Subcutaneous adipose tissue (tissue), 4 donors: Measurements from ENCODE around the gene UGT1A5. TPM values are rescaled to one million over a fixed set of nuclear protein-coding genes. Genes with fewer than 3 reads are reported as not detected.

Experiments
- total RNA-seq, 4 donors: library from RNA; depleted of rRNA; stranded (reverse); fragments of >200 nt; gene quantifications; one replicate each; pipeline ENCODE4 v1.1.0, GENCODE V29; 2016
- TF ChIP-seq, protein P1 (sequence below): fragments of 450-650 bp; IDR thresholded peaks from one replicate; pipeline ENCODE4 v1.5.1; 2016; ENCODE audit warnings: low read depth, mild to moderate bottlenecking, control low read depth, antibody characterized with exemption, moderate library complexity

Gene UGT1A5
- total RNA-seq, 4 donors from 2014 or later, result not detected

DNA sequence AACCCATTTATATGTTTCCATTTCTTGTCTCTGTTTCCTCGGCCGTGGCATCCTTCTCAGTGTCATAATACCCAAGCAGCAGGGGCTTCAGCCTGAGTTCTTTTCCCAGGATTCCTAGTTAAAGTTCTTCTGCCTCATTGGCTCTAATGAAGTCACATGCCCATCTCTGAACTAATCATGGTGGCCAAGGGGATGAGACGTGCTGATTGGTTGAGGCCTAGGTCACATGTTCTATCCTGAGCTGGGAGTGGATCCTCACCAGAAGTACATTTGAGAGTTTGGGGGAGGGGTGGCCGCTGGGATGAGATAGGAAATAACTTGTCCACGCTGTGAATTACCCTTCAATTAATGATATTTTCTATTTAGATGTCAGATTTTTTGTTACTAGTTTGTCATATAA lies 3.8 kb upstream of the UGT1A5 start:
- TF ChIP-seq, protein P1, sequence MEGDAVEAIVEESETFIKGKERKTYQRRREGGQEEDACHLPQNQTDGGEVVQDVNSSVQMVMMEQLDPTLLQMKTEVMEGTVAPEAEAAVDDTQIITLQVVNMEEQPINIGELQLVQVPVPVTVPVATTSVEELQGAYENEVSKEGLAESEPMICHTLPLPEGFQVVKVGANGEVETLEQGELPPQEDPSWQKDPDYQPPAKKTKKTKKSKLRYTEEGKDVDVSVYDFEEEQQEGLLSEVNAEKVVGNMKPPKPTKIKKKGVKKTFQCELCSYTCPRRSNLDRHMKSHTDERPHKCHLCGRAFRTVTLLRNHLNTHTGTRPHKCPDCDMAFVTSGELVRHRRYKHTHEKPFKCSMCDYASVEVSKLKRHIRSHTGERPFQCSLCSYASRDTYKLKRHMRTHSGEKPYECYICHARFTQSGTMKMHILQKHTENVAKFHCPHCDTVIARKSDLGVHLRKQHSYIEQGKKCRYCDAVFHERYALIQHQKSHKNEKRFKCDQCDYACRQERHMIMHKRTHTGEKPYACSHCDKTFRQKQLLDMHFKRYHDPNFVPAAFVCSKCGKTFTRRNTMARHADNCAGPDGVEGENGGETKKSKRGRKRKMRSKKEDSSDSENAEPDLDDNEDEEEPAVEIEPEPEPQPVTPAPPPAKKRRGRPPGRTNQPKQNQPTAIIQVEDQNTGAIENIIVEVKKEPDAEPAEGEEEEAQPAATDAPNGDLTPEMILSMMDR, result no peak

DNA sequence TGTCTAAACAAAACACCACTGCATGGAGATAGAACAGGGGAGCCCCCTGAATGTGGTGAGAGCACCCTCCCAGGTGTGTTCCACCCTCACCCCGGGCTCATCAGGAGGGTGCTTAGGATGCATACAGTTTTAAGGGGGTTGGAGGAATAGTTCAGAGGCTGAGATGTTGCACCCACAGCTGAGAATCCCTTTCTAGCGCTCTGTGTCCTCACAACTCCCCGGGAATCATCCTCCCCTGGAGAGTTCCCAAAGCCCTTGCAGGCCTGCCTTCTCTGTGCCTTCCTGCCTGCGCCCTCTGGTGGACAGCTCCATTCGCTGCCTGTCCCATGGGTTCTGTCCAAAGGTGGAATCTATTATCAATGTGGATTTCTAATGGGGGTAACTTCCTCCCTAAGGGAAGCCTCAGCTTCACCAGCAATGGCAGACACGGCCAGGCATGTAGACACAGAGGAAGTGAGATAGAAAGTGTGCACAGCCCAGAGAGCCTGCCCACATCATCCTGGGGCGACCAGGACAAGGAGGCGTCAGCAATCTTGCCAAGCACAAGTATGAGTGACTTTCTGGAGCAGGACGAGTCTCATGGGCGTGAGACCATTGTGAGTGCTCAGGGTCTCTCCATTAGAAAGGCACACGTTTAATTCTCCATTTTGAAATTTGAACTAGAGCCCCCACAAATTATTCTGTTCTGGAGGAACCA lies 1.2 kb upstream of the UGT1A5 start:
- TF ChIP-seq, protein P1, result no peak

DNA sequence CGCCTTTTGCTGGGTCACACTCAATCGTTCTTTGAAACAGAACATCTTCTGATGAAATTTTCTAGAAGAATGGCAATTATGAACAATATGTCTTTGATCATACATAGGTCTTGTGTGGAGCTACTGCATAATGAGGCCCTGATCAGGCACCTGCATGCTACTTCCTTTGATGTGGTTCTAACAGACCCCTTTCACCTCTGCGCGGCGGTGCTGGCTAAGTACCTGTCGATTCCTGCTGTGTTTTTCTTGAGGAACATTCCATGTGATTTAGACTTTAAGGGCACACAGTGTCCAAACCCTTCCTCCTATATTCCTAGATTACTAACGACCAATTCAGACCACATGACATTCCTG lies 532 bp downstream of the UGT1A5 start:
- TF ChIP-seq, protein P1, result no peak

DNA sequence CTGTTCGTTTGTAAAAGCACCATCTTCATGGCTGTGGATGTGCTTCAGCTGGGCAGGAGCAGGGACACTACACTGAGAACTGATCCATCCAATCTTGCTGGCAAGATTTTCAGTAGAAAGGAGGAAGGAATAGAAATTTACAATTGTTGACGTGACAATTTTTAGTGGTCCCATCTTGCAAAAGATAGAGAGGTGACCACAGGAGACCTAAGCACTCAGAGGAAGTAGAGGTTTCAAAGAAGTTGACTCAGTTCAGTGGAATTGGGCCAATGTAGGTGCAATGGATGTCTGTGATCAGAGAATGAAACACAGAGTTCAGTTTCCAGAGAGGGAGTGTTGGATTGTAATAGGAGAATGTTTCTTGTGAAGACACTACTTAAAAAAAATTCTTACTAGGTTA lies 1.4 kb downstream of the UGT1A5 start:
- TF ChIP-seq, protein P1, result no peak

DNA sequence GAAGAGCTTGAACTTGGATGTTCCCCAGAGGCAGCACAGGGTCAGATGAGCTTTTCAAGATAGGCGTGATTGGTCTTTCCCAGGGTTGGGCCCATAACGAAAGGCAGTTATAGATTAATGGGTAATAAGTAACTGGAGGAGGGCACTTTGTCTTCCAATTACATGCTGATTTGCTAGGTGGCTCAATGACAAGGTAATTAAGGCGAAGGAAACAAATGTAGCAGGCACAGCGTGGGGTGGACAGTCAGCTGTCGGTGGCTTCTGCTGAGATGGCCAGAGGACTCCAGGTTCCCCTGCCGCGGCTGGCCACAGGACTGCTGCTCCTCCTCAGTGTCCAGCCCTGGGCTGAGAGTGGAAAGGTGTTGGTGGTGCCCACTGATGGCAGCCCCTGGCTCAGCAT lies 5.8 kb downstream of the UGT1A5 start, which contains the start of gene UGT1A4:
Gene UGT1A4 (plus strand): TSS at position 185 of the 400 bp plus-strand sequence. CDS start 85 bp downstream, at position 270.
- TF ChIP-seq, protein P1, result no peak

DNA sequence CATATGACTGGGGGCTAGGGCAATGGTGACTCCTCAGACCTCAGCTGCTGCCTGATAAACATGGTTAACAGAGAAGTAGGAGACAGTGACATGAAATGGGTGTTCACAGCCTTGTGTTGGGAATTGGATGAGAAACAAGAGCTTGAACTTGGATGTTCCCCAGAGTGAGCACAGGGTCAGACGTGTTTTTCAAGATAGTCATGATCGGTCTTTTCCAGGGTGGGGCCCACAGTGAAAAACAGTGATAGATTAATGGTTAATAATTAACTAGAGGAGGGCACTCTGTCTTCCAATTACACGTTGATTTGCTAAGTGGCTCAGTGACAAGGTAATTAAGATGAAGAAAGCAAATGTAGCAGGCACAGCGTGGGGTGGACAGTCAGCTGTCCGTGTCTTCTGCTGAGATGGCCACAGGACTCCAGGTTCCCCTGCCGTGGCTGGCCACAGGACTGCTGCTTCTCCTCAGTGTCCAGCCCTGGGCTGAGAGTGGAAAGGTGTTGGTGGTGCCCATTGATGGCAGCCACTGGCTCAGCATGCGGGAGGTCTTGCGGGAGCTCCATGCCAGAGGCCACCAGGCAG lies 16.1 kb downstream of the UGT1A5 start, which contains the start of gene UGT1A3:
Gene UGT1A3 (plus strand): TSS at position 320 of the 579 bp plus-strand sequence. CDS start 85 bp downstream, at position 405.
- TF ChIP-seq, protein P1, result no peak

DNA sequence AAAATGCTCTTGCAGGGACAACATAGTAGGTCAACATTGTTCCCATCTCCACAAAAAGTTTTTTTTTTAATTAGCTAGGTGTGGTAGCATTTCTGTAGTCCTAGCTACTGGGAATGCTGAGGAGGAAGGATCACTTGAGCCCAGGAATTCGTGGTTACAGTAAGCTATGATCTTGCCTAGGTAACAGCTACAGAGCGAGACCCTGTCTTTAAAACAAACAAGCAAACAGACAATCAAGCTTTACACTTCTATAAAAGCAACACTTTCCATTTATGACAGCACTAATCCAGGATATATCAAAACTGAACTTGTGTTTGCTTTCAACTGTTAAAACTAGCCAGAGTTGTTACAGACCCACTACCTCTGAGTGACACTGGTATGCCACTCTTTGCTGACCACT lies 28.2 kb downstream of the UGT1A5 start:
- TF ChIP-seq, protein P1, result no peak
